ENCODE results near the gene ADA. TPM values are rescaled to one million over a fixed set of nuclear protein-coding genes. Genes with fewer than 3 reads are reported as not detected.

The ADA gene
- total and polyA plus RNA-seq, 2 of the 13 experiments (the other 11 are each of a cell fraction or from before 2014, with no cell fraction given) = 2.5 to 11.3 TPM

DNA sequence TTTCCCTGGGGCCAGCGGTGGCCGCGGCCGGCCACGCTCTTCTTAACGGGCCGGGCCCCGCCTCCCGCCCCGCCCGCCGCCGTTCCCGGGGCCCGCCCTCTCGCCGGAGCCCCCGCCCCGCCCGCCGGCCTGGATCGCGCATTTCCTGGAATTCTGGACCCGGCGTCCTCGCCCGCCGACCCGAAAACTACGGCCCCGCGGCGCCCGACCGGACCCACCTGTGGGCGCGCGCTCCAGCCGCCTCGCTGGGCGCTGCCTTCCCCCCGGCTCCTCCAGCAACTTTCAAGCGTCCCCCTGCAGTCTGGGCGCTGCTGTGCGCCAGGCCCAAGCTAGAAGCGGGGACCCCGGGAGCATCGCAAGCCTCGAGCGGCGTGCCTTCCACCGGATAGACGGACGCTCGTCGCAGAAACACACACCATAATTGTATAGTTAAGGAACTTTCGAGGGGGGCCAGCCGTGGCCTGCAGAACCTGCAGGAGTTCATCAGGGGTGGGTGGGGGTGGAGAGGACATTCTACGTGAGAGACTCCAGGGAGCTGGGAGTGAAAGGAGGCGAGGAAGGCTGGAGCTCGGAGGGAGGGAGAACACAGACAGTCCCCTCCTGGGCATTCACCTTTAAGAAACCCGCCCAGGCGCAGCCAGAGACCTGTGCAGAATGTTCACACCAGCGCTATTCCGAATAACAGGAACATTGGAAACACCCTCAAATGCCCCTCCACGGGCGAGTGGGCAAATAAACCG is at the start of gene ADA (continued):
- TF ChIP-seq ZNF513 (CRISPR knock-in tag; conservative IDR thresholded peaks at IDR 0.05) (no peak), RNF2 (conservative IDR thresholded peaks at IDR 0.05; ENCODE audit: low read depth) (no peak), ZNF816 (CRISPR knock-in tag; IDR thresholded peaks at IDR 0.05; ENCODE audit: borderline replicate concordance) (no peak), ZIK1 (CRISPR knock-in tag; IDR thresholded peaks at IDR 0.05; ENCODE audit: borderline replicate concordance, low read depth) (no peak), CBFB (CRISPR knock-in tag; IDR thresholded peaks at IDR 0.05) (no peak), FOXJ3 (CRISPR knock-in tag; IDR thresholded peaks at IDR 0.05; ENCODE audit: borderline replicate concordance) (no peak), ZNF740 (CRISPR knock-in tag; IDR thresholded peaks at IDR 0.05) (no peak), MAF1 (CRISPR knock-in tag; IDR thresholded peaks at IDR 0.05; ENCODE audit: borderline replicate concordance) (no peak; the same call in 1 of the 2 replicates), HOXA5 (CRISPR knock-in tag; IDR thresholded peaks at IDR 0.05) (no peak), MATR3 (CRISPR knock-in tag; IDR thresholded peaks at IDR 0.05) (no peak), RFXANK (CRISPR knock-in tag; IDR thresholded peaks at IDR 0.05) (no peak), ZNF589 (CRISPR knock-in tag; conservative IDR thresholded peaks at IDR 0.05) (0 out of 2 replicates have a peak, but pooled peaks have one; percentile 7), ZNF101 (CRISPR knock-in tag; IDR thresholded peaks at IDR 0.05; ENCODE audit: borderline replicate concordance, low read depth) (no peak), MNT (IDR thresholded peaks at IDR 0.05) (no peak), ZNF503 (CRISPR knock-in tag; IDR thresholded peaks at IDR 0.05) (no peak), IRF2 (CRISPR knock-in tag; IDR thresholded peaks at IDR 0.05) (no peak), MED1 (CRISPR knock-in tag; IDR thresholded peaks at IDR 0.05) (no peak), ZNF777 (CRISPR knock-in tag; IDR thresholded peaks at IDR 0.05) (peak; percentile 88), ZNF333 (CRISPR knock-in tag; IDR thresholded peaks at IDR 0.05; ENCODE audit: borderline replicate concordance) (0 out of 2 replicates have a peak, but pooled peaks have one; percentile 3), BRF2 (CRISPR knock-in tag; IDR thresholded peaks at IDR 0.05) (no peak), ZNF496 (CRISPR knock-in tag; IDR thresholded peaks at IDR 0.05; ENCODE audit: insufficient replicate concordance) (no peak), MBNL3 (CRISPR knock-in tag; conservative IDR thresholded peaks at IDR 0.05) (no peak)
- TF ChIP-seq, protein P1, sequence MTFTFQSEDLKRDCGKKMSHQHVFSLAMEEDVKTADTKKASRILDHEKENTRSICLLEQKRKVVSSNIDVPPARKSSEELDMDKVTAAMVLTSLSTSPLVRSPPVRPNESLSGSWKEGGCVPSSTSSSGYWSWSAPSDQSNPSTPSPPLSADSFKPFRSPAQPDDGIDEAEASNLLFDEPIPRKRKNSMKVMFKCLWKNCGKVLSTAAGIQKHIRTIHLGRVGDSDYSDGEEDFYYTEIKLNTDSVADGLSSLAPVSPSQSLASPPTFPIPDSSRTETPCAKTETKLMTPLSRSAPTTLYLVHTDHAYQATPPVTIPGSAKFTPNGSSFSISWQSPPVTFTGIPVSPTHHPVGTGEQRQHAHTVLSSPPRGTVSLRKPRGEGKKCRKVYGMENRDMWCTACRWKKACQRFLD (CRISPR knock-in tag; IDR thresholded peaks at IDR 0.05; ENCODE audit: borderline replicate concordance) = no peak

Data from HepG2 (cell line).